Skeletal muscle tissue (tissue), 4 donors: ENCODE results near the gene FLNA. TPM values are rescaled to one million over a fixed set of nuclear protein-coding genes. Genes with fewer than 3 reads are reported as not detected.

Source experiments
- H3K27ac ChIP-seq: one replicate; pipeline ENCODE4 v1.7.0; 2013; ENCODE audit warnings: mild to moderate bottlenecking, low read depth, low read length, inconsistent platforms
- H3K27me3 ChIP-seq, 3 donors: one replicate each; pipeline ENCODE4 v1.7.0; 2013; ENCODE audit warnings: low read length in 3 of 3; ENCODE audit not compliant: control insufficient read depth in 3 of 3, insufficient read depth in 3 of 3
- H3K36me3 ChIP-seq, 3 donors: one replicate each; pipeline ENCODE4 v1.7.0; 2013; ENCODE audit warnings: low read length in 3 of 3; ENCODE audit not compliant: control insufficient read depth in 3 of 3, insufficient read depth in 3 of 3
- H3K4me1 ChIP-seq, 3 donors: one replicate each; pipeline ENCODE4 v1.7.0; 2013; ENCODE audit warnings: low read length in 3 of 3, mild to moderate bottlenecking in 3 of 3; ENCODE audit not compliant: control insufficient read depth in 3 of 3, insufficient read depth in 3 of 3
- H3K4me3 ChIP-seq, 3 donors: one replicate each; pipeline ENCODE4 v1.7.0; 2013; ENCODE audit warnings: low read length in 3 of 3
- H3K9ac ChIP-seq, 3 donors: one replicate each; pipeline ENCODE4 v1.7.0; 2013; ENCODE audit warnings: low read length in 3 of 3, mild to moderate bottlenecking in 3 of 3, moderate library complexity in 2 of 3, low read depth in 1 of 3
- H3K9me3 ChIP-seq, 3 donors: one replicate each; pipeline ENCODE4 v1.7.0; 2013; ENCODE audit warnings: low read length in 3 of 3; ENCODE audit not compliant: control insufficient read depth in 3 of 3
- total RNA-seq: library from RNA; depleted of rRNA; stranded (reverse); fragments of >200 nt; gene quantifications from one replicate; pipeline ENCODE4 v1.2.3, GENCODE V29; 2014
- donor health status: Osteomylitis.

Gene FLNA
- total RNA-seq, 1 donor from 2014 or later, result 331 TPM

DNA sequence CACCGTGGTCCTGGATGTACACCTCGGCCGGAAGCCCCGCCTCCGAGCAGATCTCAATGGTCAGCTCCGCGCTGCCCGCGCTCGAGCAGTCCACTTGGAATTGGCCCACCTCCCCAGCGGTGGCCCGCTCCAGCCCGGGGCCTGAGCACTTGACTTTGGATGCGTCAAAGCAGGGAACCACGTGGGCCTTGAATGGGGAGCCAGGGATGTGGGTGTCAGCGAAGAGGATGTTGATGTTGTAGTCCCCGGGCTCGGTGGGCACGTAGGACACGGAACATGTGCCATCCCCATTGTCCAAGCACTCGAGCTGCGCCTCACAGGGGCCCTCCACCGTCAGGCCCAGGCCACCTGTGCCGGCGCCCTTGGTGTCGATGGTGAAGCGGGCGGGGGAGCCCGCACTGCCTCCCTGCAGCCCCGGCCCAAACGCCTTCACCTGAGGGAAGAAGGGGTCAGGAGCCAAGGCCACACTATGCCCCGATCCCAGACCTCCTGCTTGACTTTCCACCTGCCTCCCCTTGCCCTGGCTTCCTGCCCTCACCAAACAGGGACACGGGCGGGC is 14.2 kb downstream of the FLNA start:
- no peak overlapping the region for H3K9ac ChIP-seq
- peaks cover 16 to 36% (median 27%) of the 10 kb centered on the region in 3 donors for H3K36me3 ChIP-seq
- H3K27ac ChIP-seq, result no peak overlapping the region
- H3K4me3 ChIP-seq, result no peak overlapping the region
- H3K9me3 ChIP-seq, result no peaks in the 10 kb centered on the region
- no peaks in the 10 kb centered on the region for H3K27me3 ChIP-seq
- no peaks in the 10 kb centered on the region for H3K4me1 ChIP-seq

DNA sequence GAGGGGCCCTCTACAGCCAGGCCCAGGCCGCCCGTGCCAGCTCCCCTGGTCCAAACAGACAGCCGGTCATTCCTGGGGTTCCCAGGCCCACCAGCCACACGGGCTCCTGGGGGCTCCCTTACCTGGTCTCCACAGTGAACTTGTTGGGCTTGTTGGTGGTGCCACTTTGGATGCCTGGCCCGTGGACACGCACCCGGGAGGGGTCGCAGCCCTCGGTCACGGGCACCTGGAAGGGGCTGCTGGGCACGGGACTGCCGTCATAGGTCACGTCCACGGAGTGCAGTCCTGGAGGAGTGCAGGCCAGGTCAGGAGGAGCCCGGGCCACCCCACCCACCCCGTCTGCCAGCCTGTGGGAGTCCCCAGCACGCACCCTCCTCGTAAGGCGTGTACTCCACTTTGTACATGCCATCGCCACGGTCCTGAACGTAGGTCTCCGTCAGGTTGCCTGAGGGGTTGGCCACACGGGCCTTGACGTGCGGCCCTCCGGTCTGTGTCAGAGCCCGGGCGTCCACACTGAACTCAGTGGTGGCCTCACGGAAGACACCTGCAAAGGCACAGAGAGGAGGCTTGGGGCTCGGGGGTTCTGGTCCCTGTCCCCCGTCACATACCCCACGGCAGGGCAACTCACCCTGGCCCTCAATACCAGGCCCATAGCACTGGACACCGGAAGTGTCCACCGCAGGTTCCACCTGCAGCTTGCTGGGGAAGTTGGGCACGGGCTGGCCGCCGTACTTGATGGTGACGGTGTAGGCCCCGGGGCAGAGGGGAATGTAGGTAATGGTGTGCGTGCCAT is 14.9 kb downstream of the FLNA start:
- no peak overlapping the region for H3K9ac ChIP-seq
- H3K4me1 ChIP-seq, result no peaks in the 10 kb centered on the region
- peaks cover 16 to 36% (median 27%) of the 10 kb centered on the region in 3 donors for H3K36me3 ChIP-seq
- no peak overlapping the region for H3K4me3 ChIP-seq
- H3K27ac ChIP-seq, result no peak overlapping the region
- H3K27me3 ChIP-seq, result no peaks in the 10 kb centered on the region
- no peaks in the 10 kb centered on the region for H3K9me3 ChIP-seq

DNA sequence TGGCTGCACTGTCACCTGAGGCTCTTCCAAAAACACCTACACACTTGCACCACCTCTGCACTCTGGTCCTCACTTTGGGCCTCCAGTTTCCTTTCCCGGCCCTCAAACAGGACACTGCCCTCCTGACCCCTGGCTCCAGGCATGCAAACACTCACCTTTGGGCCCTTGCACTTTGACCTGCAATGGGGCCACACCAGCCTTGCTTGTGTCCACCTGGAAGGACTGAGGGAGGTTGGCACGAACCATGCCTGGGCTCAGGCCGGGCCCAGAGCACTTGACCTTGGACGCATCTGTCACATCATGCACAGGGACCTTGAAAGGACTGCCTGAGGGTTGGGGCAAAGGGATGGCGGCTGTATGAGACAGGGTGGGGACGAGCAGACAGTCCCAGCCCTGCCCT is 15.6 kb downstream of the FLNA start:
- no peaks in the 10 kb centered on the region for H3K27me3 ChIP-seq
- H3K9ac ChIP-seq, result no peak overlapping the region
- H3K4me1 ChIP-seq, result no peaks in the 10 kb centered on the region
- peaks cover 16 to 33% (median 31%) of the 10 kb centered on the region in 3 donors for H3K36me3 ChIP-seq
- H3K9me3 ChIP-seq, result no peaks in the 10 kb centered on the region
- no peak overlapping the region for H3K4me3 ChIP-seq
- no peak overlapping the region for H3K27ac ChIP-seq

DNA sequence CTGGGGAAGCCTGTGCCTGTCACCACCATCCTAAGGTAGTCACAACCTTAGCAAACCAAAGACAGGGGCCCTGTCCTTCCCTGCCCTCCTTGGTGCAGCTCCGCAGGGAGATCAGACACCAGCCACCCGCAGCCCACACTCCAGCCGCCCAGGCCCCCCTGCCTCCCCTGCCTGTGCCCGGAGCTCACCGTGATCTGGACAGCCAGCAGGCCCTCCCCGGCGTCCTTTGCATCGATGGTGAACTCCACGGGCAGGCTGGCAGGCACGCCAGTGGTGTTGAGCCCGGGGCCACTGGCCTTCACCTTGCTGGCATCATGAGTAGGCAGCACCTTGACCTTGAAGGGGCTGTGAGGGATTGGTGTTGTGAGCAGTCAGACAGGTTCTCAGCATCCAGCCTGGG is 16.4 kb downstream of the FLNA start:
- H3K36me3 ChIP-seq, result peaks cover 19 to 36% (median 36%) of the 10 kb centered on the region in 3 donors
- no peak overlapping the region for H3K27ac ChIP-seq
- H3K4me1 ChIP-seq, result no peaks in the 10 kb centered on the region
- H3K9me3 ChIP-seq, result no peaks in the 10 kb centered on the region
- H3K9ac ChIP-seq, result no peak overlapping the region
- no peak overlapping the region for H3K4me3 ChIP-seq
- H3K27me3 ChIP-seq, result no peaks in the 10 kb centered on the region

DNA sequence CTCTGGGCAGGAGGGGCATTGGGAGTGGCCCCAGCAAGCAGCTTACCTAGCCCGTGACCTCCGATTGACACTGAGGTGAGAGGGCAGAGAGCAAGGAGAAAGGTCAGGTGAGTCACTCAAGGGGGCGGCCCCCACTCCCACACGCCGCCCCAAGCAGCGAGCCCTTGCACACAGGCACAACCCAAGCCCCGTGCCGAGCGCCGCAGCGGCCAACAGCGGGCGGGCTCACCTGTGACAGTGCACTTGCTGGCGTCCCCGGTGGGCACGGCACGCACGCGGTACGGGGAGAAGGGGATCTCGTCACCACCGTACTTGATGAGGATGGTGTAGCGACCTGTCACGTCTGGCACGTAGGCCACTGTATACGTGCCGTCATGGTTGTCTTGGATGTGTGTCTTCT is 17.2 kb downstream of the FLNA start:
- no peak overlapping the region for H3K9ac ChIP-seq
- no peak overlapping the region for H3K27ac ChIP-seq
- H3K4me3 ChIP-seq, result no peak overlapping the region
- no peaks in the 10 kb centered on the region for H3K4me1 ChIP-seq
- H3K36me3 ChIP-seq, result peaks cover 22 to 37% (median 30%) of the 10 kb centered on the region in 3 donors
- no peaks in the 10 kb centered on the region for H3K9me3 ChIP-seq
- H3K27me3 ChIP-seq, result no peaks in the 10 kb centered on the region

DNA sequence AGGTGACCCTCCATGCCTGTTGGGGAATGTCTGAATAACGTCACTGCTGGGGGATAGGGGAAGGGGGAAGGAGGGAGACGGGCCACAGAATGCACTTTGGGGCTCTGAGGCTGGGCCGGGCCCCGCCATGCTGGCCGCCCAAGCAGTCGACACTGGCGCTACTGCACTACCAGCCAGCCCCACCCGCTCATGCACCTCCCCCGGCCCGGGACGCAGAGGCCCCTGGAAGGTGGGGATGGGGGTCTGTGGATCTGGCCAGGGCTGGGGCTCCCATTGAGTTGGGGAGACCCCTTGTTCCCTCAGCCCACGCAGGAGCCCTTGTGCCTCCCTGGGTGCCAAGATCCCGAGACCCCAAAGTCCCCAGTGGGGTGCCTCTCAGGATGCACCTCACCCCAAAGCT is 17.8 kb downstream of the FLNA start:
- Histone ChIP-seq H3K36me3 (peaks cover 21 to 31% (median 27%) of the 10 kb centered on the region in 3 donors), H3K4me1 (no peaks in the 10 kb centered on the region), H3K4me3 (no peak overlapping the region), H3K27me3 (no peaks in the 10 kb centered on the region), H3K9ac (no peak overlapping the region), H3K27ac (no peak overlapping the region), H3K9me3 (no peaks in the 10 kb centered on the region)

DNA sequence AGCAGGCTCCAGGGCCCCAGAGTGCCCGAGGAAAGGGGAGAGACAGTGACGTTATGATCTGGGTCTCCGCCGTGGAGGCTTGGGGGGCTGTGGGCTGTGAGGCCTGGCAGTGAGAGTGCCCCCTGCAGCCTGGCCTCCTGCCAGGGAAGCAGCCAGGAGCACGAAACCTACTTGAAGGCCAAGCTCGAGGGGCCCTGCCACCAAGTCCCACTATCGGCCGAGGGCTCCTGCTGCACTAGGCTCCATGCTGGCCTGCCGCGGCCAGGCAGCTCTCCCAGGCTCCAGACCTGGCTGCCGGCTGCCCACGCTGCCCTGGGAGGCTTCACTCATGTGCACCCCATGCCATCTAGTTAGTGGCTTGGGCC is 18.7 kb downstream of the FLNA start:
- no peaks in the 10 kb centered on the region for H3K9me3 ChIP-seq
- no peaks in the 10 kb centered on the region for H3K27me3 ChIP-seq
- no peak overlapping the region for H3K9ac ChIP-seq
- no peak overlapping the region for H3K4me3 ChIP-seq
- no peak overlapping the region for H3K27ac ChIP-seq
- H3K36me3 ChIP-seq, result peaks cover 20 to 31% (median 24%) of the 10 kb centered on the region in 3 donors
- no peaks in the 10 kb centered on the region for H3K4me1 ChIP-seq

DNA sequence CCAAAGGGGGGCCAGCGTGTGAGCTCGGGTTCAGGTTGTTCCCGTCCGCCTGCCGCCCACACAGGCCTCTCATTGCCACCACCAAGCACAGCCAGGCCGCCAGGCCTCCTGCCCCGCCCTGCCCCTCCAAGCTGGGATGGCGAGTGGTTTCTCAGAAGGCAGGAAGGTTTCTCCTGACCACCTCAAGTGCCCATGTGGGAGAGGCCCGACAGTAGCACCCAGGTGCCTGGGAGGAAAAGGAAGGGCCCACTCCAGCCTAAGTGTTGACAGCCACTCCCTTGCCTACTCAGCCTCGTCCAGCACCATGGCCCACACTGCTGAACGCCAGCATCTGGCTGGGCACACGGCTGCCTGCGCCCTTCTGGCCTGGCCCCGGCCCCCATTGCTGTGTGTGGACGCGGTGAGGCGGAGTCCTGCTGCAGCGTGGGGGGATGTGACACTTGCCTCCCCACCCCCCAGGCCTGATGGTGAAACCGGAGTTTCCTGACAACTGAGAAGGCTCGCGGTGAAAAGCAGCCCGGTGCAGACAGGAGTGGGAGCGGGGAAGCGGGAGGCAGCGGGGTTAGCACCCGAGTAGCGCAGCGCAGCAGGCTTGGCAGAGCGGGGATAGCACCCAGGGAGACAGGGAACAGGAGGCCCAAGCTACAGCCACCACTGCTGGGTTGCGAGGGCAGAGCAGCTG is 19.2 kb downstream of the FLNA start:
- no peak overlapping the region for H3K9ac ChIP-seq
- H3K27ac ChIP-seq, result no peak overlapping the region
- no peaks in the 10 kb centered on the region for H3K27me3 ChIP-seq
- H3K36me3 ChIP-seq, result peaks cover 20 to 29% (median 24%) of the 10 kb centered on the region in 3 donors
- H3K4me1 ChIP-seq, result no peaks in the 10 kb centered on the region
- no peaks in the 10 kb centered on the region for H3K9me3 ChIP-seq
- no peak overlapping the region for H3K4me3 ChIP-seq

DNA sequence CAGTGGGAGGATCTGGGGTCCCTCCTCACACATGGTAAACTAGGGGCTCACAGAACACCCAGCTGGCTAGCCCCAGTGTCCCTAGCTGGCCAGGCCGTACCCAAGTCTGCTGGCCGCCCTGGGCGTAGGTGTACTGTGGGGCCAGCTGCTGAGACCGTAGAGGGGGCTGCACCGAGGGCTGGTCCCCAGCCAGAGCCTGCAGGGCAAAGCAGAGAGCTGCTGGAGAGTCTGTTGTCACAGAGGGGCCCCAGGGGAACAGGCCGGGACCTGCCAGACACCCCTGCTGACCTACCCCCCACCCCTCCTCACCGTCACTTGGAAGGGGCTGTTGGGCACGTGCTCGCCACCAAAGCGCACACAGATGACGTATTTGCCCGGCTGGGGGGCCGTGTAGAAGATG is 19.9 kb downstream of the FLNA start:
- H3K4me3 ChIP-seq, result no peak overlapping the region
- no peak overlapping the region for H3K27ac ChIP-seq
- H3K9me3 ChIP-seq, result no peaks in the 10 kb centered on the region
- peaks cover 18 to 28% (median 24%) of the 10 kb centered on the region in 3 donors for H3K36me3 ChIP-seq
- H3K4me1 ChIP-seq, result no peaks in the 10 kb centered on the region
- no peaks in the 10 kb centered on the region for H3K27me3 ChIP-seq
- H3K9ac ChIP-seq, result no peak overlapping the region

DNA sequence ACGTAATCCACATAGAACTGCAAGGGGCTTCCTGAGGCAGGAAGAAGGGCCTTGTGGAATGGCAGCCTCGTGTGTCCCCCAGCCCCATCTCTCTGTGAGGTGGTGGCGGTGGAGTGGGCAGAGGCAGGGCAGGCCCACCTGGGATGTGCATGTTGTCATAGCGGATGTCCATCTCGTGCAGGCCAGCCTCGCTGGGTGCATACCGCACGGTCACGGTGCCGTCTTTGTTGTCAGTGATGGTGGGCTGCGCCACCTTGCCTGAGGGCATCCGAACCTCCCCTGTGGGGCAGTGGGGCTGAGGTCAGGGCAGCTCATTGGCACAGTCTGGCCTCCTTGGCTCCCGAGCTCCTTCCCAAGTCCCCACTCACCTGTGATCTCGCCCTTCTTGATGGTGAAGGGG is 20.4 kb downstream of the FLNA start:
- Histone ChIP-seq H3K4me1 (no peaks in the 10 kb centered on the region), H3K36me3 (peaks cover 18 to 29% (median 21%) of the 10 kb centered on the region in 3 donors), H3K9ac (no peak overlapping the region), H3K27ac (no peak overlapping the region), H3K9me3 (no peaks in the 10 kb centered on the region), H3K27me3 (no peaks in the 10 kb centered on the region), H3K4me3 (no peak overlapping the region)
